ENCODE measurements around the gene SLC1A3.
A peak's percentile ranks its signal among the peaks of the same experiment; 100 is the strongest.

Gene SLC1A3

DNA sequence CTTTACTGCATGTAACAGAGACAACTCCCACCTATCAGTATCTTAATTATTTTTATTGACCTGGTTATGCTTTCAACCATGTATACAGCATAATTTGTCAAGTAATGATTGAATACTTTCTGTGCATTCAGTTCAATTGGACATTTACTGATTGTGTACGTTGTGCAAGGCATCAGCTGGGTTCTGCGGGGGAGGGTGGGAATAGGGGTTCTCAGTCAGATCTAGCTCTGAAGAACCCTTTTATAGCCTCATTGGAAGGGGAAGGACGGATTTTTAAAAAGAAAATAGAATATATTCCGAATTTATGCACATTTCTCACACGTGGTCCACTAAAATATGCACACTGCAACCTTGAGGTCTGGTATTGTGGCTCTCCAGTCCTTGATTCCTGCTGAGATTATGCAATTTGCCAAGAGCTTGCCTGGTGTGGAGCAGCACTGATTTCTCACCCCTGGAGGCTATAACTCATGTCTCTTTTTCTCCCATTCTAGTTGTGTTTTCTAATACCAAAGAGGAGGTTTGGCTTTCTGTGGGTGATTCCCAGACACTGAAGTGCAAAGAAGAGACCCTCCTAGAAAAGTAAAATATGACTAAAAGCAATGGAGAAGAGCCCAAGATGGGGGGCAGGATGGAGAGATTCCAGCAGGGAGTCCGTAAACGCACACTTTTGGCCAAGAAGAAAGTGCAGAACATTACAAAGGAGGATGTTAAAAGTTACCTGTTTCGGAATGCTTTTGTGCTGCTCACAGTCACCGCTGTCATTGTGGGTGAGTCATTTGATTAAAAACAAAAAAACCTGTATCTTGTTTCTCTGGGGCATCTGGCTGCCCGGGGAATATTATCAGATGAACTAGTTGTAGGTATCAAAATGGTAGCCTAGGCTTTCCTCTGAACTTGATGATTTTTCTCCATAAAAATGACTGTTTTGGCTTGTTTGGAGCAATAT, 1.7 kb downstream of the SLC1A3 start:
- H3K4me3 ChIP-seq (ENCODE audit: low read length), result peak overlapping the region; percentile 90
- TF ChIP-seq, protein P1, sequence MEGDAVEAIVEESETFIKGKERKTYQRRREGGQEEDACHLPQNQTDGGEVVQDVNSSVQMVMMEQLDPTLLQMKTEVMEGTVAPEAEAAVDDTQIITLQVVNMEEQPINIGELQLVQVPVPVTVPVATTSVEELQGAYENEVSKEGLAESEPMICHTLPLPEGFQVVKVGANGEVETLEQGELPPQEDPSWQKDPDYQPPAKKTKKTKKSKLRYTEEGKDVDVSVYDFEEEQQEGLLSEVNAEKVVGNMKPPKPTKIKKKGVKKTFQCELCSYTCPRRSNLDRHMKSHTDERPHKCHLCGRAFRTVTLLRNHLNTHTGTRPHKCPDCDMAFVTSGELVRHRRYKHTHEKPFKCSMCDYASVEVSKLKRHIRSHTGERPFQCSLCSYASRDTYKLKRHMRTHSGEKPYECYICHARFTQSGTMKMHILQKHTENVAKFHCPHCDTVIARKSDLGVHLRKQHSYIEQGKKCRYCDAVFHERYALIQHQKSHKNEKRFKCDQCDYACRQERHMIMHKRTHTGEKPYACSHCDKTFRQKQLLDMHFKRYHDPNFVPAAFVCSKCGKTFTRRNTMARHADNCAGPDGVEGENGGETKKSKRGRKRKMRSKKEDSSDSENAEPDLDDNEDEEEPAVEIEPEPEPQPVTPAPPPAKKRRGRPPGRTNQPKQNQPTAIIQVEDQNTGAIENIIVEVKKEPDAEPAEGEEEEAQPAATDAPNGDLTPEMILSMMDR (IDR thresholded peaks at IDR 0.05; ENCODE audit: insufficient read depth, low read depth, low read length, missing control alignments), result no peak
- peak; percentile 61 for DNase-seq (ENCODE audit: low read depth)

DNA sequence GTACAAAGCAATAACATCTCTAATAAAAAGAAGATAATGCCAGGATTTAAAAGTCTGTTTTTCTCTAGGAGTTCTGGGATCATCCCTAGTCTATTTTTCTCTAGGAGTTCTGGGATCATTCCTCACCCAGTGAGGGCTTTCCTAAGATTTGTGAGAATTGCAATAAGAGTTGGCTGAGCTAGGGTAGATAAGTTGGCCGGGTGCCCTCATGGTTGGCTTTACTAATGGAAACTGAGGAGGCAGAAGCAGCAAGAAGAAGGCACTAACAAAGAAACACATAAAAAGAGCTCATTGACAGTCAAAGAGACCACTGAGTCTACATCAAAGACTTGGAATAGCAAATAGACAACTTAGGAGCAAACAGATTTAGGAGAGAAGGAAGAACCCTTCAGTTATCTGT, 4.2 kb downstream of the SLC1A3 start:
- H3K4me3 ChIP-seq (ENCODE audit: low read length), result no peak overlapping the region
- no peak for DNase-seq (ENCODE audit: low read depth)
- TF ChIP-seq, protein P1 (IDR thresholded peaks at IDR 0.05; ENCODE audit: insufficient read depth, low read depth, low read length, missing control alignments), result no peak

DNA sequence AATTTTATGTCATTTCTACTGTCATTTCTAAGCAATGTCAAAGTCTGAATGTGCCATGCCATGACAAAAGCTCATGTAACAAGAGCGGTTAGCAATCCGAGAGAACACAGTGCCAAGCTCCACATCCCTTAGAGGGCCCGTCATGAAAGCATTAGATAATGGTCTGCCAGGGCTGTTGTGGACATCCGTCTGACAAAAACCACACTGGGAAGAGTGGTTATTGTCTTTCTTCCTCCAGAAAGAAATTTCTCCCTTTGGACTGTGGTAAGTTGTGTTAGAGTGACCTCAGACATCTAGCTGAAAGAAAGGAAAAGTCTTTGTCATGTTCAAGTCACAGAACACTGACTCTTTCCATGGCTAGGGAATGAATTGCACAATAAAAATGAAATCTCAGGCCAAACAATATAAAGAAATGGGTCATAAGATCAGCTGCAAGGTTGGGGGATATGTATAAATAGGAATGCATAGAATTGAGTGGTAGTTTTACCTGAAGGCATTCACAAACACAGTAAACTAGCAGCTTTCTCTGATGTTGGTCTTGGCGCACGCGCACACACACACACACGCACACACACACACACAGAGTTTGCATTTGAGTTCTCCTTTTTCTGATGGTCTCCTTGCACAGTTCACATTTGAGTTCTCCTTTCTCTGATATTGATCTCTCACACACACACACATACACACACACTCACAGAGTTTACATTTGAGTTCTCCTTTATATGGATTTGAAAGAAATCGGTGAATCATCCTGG, 5.3 kb downstream of the SLC1A3 start:
- DNase-seq (ENCODE audit: low read depth), result no peak
- TF ChIP-seq, protein P1 (IDR thresholded peaks at IDR 0.05; ENCODE audit: insufficient read depth, low read depth, low read length, missing control alignments), result no peak
- no peak overlapping the region for H3K4me3 ChIP-seq (ENCODE audit: low read length)

DNA sequence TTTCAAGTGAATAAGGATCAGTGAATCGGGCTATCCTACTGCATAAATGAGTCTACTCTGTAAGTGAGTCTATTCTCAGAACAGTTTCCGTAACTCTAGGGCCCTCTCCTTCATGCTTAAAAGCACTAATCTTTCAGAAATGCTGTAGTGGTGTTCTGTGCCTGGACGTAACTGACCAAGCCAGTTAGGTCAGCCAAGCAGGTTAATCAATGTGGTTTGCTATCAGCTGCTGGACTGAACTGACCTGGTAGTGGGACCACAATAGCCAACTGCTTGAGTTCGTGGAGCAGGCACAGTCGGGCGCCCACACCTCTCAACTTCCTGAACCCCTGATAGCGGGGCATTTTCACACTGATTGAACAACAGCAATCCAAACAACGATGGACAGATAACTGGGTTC, 6.8 kb downstream of the SLC1A3 start:
- H3K4me3 ChIP-seq (ENCODE audit: low read length), result no peak overlapping the region
- TF ChIP-seq, protein P1 (IDR thresholded peaks at IDR 0.05; ENCODE audit: insufficient read depth, low read depth, low read length, missing control alignments), result no peak
- no peak for DNase-seq (ENCODE audit: low read depth)

DNA sequence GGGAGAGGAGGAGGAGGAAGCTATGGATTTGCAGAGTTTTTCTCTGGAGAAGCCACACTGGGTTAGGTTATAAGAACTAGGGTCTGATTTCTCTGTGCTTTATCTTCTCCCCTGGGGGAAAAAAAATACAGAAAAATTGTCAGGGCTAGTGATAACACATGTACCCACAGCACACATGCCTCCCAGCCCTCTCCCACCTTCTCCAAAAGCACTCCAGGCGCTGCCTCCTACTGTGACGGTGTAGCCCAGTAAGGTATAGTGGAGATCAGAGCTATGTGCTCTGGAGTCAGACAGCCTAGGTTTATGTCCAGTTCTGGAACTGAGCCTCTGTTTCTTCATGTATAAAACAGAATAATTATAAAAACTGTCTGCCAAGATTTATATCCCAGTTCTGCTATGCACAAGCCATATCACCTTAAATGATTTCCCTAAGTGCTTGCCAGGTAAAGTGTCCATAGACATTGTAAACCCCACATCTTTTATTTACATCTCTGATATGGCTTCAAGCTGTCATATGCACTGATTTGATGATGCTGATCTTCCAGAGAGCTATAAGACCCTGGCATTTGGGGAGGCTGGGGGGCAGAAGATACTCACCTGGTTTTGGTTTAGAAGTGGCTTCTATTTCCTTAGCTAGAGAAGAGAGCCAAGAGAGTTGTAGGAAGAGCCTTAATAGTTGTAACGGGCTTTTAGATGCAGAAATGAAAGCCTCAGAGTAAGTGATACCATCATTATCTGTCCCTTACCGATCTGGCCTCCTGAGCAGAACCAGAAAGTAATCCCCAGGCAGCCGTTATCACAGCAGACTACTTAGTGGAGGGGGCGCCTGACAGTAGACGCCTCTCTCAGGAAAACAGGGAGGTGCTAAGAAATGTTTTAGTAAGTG, 7.6 kb downstream of the SLC1A3 start:
- TF ChIP-seq, protein P1 (IDR thresholded peaks at IDR 0.05; ENCODE audit: insufficient read depth, low read depth, low read length, missing control alignments), result no peak
- H3K4me3 ChIP-seq (ENCODE audit: low read length), result no peak overlapping the region
- no peak for DNase-seq (ENCODE audit: low read depth)

DNA sequence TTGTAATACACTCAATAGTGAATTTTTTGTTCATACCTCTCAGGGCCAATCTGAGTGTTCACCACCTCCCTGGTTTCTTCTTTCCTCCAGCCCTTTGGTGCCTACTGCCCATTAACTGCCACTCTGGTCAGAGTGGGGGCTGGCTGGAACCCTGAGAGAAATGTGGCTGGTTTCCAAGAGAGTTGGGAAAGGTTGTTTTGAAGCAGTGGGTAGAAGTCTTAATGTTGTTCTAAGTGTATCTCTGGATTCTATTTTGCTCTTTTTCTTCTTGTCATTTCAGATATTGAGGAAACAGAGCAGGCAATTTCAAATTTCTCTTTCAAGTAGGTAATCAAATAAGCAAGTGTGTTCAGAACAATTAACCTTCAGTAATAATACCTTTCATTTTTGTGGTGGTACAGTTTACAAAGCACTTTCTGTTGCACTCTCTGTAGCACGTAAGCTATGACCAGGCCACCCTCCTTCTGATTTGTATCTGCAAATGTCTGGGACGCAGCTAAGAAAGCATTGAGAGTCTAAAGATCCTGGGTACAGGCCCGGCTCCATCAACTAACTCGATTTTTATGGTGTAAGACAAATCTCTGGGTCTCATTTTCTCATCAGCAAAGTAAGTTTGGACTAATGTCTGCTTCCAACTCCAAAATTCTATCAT, 8.4 kb downstream of the SLC1A3 start:
- no peak for DNase-seq (ENCODE audit: low read depth)
- TF ChIP-seq, protein P1 (IDR thresholded peaks at IDR 0.05; ENCODE audit: insufficient read depth, low read depth, low read length, missing control alignments), result no peak
- H3K4me3 ChIP-seq (ENCODE audit: low read length), result no peak overlapping the region

Data from epithelial cell of esophagus (primary cell).